HG02884 (cell line): ENCODE results near the gene PRSS22.

Source experiments
- ATAC-seq: cut with Tn5 transposase; IDR thresholded peaks from one replicate; pipeline ENCODE4 v1.9.1; 2021; ENCODE audit warnings: mild to moderate bottlenecking, moderate library complexity; ENCODE audit not compliant: unreplicated experiment

The PRSS22 gene

GRCh38 chr16:2881783-2882649 lies 24.0 kb upstream of the PRSS22 start:
- peak; percentile 4 for ATAC-seq

DNA sequence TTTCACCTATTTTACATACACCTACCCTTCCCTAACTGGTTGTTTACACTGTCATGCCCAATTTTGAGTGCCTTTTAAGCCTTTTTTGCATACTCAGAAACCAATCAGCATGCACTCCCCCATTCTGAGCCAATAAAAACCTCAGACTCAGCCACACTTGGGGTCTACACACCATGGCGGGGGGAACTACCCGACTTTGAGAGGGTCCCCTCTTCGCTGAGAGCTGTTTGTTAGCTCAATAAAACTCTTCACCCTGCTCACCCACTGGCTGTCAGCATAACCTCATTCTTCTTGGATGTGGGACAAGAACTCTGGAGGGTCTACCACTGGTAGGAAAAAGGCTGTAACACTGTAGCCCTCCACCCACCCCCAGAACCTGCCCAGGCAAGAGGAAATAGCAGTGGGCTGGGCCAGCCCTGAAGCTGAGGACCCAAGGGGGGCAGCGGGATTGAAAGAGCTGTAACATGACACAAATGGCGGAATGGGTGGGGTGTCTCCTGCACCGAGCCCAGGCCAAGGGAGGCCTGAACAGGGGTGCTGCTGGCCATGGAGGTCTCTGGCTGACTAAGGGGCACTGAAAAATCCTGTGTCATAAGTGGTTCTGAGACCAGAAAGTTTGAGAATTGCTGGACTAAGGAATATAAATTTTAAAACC lies 22.0 kb upstream of the PRSS22 start:
- ATAC-seq, result no peak

DNA sequence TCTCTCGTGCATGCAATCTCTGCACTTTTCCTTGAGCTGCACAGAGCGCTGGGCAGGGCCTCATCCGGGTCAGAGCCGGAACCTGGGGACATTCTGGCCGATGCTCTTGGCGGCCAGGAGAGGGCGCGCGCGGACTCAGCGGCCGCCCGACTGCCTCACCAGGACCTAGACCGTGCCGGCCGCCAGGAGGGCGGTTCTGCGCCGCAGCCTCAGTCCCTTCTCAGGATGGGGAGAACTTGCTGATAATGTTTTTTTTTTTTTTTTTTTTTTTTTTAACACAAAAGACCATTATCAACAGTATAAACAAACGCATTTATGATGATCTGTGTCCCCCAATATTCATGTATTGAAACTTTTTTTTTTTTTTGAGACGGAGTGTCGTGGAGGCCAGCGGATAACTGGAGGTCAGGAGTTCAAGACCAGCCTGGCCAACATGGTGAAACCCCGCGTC lies 17.0 kb upstream of the PRSS22 start:
- ATAC-seq, result no peak

DNA sequence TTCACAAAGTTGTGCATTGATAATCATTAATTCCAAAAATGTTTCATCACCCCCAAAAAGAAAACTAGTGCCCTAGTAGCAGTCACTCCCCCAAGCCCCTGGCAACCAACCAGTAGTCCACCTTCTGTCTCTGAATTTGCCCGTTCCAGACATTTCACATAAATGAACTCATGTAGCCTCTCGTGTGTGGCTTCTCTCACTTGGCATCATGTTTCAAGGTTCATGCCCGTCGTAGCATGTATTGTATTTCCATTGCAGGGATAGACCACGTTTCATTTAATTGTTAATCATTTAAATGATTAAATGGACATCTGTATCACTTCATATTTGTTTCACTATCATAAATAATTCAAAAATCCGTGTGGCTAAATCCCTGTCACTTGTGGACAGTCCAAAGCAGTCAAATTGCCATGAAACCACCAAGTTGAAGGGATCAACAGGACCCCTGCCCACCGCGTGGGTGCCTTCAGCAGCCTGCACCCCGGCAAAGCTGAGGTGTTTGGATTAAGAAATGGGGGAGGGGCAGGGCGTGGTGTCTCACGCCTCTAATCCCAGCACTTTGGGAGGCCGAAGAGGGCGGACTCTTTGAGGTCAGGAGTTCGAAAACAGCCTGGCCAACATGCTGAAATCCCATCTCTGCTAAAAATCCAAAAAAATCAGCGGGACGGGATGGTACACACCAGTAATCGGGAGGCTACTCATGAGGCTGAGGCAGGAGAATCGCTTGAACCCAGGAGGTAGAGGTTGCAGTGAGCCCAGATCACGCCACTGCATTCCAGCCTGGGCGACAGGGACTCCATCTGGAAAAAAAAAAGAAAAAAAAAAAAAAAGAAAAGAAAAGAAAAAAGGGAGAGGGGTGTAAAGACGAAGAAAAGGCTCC lies 16.3 kb upstream of the PRSS22 start:
- ATAC-seq, result no peak

GRCh38 chr16:2871926-2872325 lies 14.0 kb upstream of the PRSS22 start:
- no peak for ATAC-seq

- peak; percentile 76 for ATAC-seq
Measured at GRCh38 chr16:2867987-2868789, 10.2 kb upstream of the PRSS22 start.

- no peak for ATAC-seq
Measured at GRCh38 chr16:2867661-2867986, 9.7 kb upstream of the PRSS22 start.

GRCh38 chr16:2866431-2866830 lies 8.5 kb upstream of the PRSS22 start:
- ATAC-seq, result no peak

- ATAC-seq, result no peak
Measured at GRCh38 chr16:2865651-2866050, 7.7 kb upstream of the PRSS22 start.

- no peak for ATAC-seq
Measured at GRCh38 chr16:2860826-2861567, 3.0 kb upstream of the PRSS22 start.

DNA sequence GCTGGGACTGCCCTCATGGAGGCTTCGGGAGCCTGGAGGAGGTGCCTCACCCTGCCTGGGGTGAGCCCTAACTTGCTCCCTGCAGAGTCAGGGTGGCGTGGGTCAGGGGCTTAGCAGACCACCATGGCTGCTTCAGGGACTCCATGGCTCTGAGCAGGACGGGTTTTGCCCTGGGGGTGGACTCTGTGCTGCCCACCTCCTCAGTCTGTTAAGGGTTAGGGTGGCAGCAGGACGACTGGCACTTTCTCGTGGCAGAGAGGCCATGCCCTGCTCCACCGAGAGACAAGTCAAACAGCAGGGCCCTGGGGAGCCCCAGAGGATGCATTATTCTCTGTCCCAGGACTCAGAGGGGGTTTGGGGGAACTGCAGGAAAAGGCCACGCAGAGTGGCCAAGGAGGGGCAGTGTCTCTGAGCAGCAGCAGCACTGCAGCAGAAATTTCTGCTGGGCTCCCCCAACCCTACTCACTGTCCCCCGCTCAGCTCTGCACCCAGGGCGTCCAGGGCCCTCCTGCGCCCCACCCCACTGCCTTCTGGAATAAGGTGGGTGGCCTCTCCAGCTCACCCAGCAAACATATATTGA lies 1.8 kb upstream of the PRSS22 start:
- no peak for ATAC-seq

DNA sequence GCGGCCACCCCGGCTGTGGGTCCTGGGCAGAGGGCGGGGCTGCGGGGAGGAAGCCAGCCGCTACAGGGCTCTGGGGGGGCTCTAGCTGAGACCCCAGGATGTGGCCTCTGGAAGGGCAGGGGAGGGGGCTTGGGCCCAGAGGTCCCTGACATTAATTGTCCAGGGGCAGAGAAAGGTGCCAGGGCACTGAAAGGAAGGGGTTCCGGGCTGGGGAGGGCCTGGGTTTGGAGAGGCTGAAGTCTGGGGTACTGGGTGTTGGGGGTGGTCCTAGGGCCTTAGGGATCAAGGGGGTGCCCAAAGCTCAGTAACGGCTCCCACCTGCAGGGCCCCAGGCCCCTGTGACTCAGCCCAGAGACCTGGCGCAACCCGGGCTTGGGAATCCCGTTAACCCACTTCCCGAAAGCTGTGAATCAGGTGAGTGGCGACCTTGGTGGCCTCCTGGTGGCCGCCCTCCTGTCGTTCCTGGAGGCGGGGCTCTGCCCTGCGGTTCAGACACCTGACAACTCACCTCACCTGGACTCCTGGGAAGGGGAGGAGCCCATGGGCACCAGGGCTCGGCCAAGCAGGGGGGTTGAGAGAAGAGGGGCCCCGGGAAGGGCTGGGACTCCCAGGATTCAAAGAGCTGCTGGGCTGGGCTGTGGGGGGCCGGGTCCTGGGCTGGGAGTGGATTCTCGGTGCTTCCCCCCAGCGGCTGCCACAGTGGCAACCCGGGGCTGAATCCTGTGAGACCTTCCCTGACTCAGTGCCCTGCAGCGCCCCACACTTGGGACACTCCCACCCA lies 465 bp upstream of the PRSS22 start:
- no peak for ATAC-seq

DNA sequence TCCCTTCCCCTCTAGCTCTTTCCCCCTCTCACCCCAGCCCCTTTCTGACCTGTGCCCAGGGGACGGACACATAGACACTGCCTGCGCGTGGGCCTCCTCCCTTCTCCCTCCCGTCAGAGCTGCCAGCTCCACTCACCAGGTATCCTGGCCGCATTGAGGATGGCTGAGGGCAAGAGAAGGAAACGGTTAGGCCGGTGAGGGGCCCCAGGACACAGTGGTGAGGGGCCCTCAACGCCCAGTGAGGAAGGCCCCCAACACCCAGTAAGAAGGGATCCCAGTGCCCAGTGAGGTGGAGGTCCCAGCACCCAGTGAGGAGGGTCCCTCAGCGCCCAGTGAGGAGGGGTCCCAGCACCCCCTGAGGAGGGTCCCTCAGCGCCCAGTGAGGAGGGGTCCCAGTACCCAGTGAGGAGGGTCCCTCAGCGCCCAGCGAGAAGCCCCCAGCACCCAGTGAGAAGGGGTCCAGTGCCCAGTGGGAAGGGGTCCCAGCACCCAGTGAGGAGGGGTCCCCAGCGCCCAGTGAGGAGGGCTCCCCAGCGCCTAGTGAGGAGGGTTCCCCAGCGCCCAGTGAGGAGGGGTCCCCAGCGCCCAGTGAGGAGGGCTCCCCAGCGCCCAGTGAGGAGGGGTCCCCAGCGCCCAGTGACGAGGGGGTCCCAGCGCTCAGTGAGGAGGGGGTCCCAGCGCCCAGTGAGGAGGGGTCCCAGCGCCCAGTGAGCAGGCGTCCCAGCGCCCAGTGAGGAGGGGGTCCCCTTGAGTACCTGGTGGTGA lies 1.1 kb downstream of the PRSS22 start:
- ATAC-seq, result no peak

- no peak for ATAC-seq
Measured at GRCh38 chr16:2856061-2856670, 1.8 kb downstream of the PRSS22 start.

- ATAC-seq, result no peak
Measured at GRCh38 chr16:2855536-2855935, 2.4 kb downstream of the PRSS22 start.

- ATAC-seq, result no peak
Measured at GRCh38 chr16:2854700-2855309, 3.2 kb downstream of the PRSS22 start.

DNA sequence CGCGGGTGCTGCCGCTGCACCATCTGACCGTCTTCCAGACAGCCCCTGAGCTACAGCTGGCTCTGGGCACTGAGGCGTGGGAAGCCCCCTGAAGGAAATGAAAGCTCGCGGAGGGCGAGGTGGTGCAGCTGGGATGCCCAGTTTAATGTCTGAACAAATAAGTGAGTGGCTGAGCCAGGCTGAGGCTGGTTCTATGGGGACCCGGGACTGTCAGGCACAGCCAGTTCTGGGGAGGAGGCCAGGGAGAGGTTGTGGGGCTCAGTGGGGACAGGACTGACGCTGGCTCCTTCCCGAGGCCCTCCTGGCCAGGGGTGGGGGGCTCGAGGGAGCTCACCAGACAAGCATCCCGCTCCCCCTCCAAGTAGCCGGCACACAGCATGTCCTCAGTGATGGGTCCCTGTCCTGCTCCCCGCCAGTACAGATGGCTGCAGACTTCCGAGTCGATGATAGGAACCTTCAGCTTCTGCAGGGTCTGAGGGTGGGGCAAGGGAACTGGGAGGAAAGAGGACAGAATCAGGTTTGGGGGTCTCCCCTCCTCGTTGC lies 4.4 kb downstream of the PRSS22 start:
- no peak for ATAC-seq
